Endothelial cell of umbilical vein (primary cell): ENCODE results near the gene CCT6A. TPM values are rescaled to one million over a fixed set of nuclear protein-coding genes. Genes with fewer than 3 reads are reported as not detected.
A peak's percentile ranks its signal among the peaks of the same experiment; 100 is the strongest.

Source experiments
- Bru-seq: library from RNA; stranded (reverse); fragments of 400-500 nt; gene quantifications from one replicate; lab custom pipeline; 2021; lab: Mats Ljungman, UMichigan
- BruChase-seq, 2 experiments: library from RNA; stranded (reverse); fragments of 400-500 nt; gene quantifications; one replicate each; lab custom pipeline; 2021; lab: Mats Ljungman, UMichigan
- BruUV-seq: library from RNA; stranded (reverse); fragments of 400-500 nt; replicated peaks from 2 replicates; lab custom pipeline; 2021; lab: Mats Ljungman, UMichigan
- CTCF ChIA-PET: fragments of 300-600, 350-600 bp; sonication (Branson Sonifier 250); formaldehyde crosslinking; loops from one replicate; lab custom pipeline; 2021; ENCODE audit warnings: antibody characterized with exemption, inconsistent platforms; lab: Charles Lee
- POLR2A ChIA-PET: fragments of 300-600, 350-600 bp; sonication (Branson Sonifier 250); formaldehyde crosslinking; loops from one replicate; lab custom pipeline; 2021; ENCODE audit warnings: antibody characterized with exemption, inconsistent platforms; lab: Charles Lee
- DNase-seq: peaks from one replicate; pipeline ENCODE4 v3.0.0-alpha.2; 2011; ENCODE audit warnings: low read depth, low spot score
- FAIRE-seq: peaks from 2 replicates; lab custom pipeline; 2011; peaks lifted over from hg19 to GRCh38; lab: Jason Lieb, UNC
- H2AFZ ChIP-seq: 2 replicates; pipeline ENCODE4 v1.6.0; 2012; ENCODE audit warnings: low read depth, low read length, control low read depth, inconsistent platforms
- H3K27ac ChIP-seq: 2 replicates; pipeline ENCODE4 v1.5.1; 2011; ENCODE audit warnings: low read depth, mild to moderate bottlenecking, control low read depth, low read length, moderate library complexity; ENCODE audit not compliant: insufficient read depth
- H3K27me3 ChIP-seq, 2 experiments: 2 replicates each; pipeline versions ENCODE4 v1.6.0 to v1.6.1; 2011; ENCODE audit warnings: low read length in 2 of 2, mixed read lengths in 1 of 2; ENCODE audit not compliant: control insufficient read depth in 2 of 2, insufficient read depth in 2 of 2
- H3K36me3 ChIP-seq, 2 experiments: 2 replicates in 1 of 2; 3 replicates in 1 of 2; pipeline ENCODE4 v1.5.1; 2011; ENCODE audit warnings: low read length in 2 of 2, mild to moderate bottlenecking in 1 of 2, moderate library complexity in 1 of 2; ENCODE audit not compliant: control insufficient read depth in 2 of 2, insufficient read depth in 2 of 2; ENCODE audit errors: extremely low read depth in 1 of 2
- H3K4me1 ChIP-seq: 3 replicates; pipeline ENCODE4 v1.5.1; 2011; ENCODE audit warnings: mild to moderate bottlenecking, low read length; ENCODE audit not compliant: control insufficient read depth, insufficient read depth; ENCODE audit errors: extremely low read depth
- H3K4me2 ChIP-seq: 2 replicates; pipeline ENCODE4 v1.6.1; 2011; ENCODE audit warnings: low read length, control low read depth, mixed read lengths; ENCODE audit not compliant: insufficient read depth
- H3K4me3 ChIP-seq, 3 experiments: fragments of 200-600 bp in 1 of 3; sonication (generic), shearing (Covaris generic) in 1 of 3; replicated peaks in 1 of 3; 2 replicates each; pipeline ENCODE4 v1.5.1; 2011 to 2016; ENCODE audit warnings: control low read depth in 3 of 3, low read length in 3 of 3, mild to moderate bottlenecking in 2 of 3, inconsistent platforms in 1 of 3, low read depth in 1 of 3, moderate library complexity in 1 of 3; ENCODE audit not compliant: insufficient read depth in 1 of 3
- H3K79me2 ChIP-seq: 2 replicates; pipeline ENCODE4 v1.6.0; 2012; ENCODE audit warnings: low read length, inconsistent platforms; ENCODE audit not compliant: control insufficient read depth, insufficient read depth
- H3K9ac ChIP-seq: replicated peaks from 2 replicates; pipeline ENCODE3; 2011; ENCODE audit warnings: low read length, control low read depth; ENCODE audit not compliant: insufficient read depth; ENCODE audit errors: extremely low read depth
- H3K9me1 ChIP-seq: replicated peaks from 3 replicates; pipeline ENCODE4 v1.6.0; 2011; ENCODE audit warnings: mild to moderate bottlenecking, low read length; ENCODE audit not compliant: control insufficient read depth, insufficient read depth; ENCODE audit errors: extremely low read depth
- H3K9me3 ChIP-seq: replicated peaks from 2 replicates; pipeline ENCODE4 v1.5.1; 2012; ENCODE audit warnings: low read length, inconsistent platforms; ENCODE audit not compliant: control insufficient read depth, insufficient read depth
- H4K20me1 ChIP-seq: replicated peaks from 2 replicates; pipeline ENCODE3; 2011; ENCODE audit warnings: mild to moderate bottlenecking, low read length; ENCODE audit not compliant: control insufficient read depth, insufficient read depth; ENCODE audit errors: extremely low read depth
- GATA2 ChIP-seq: IDR thresholded peaks from 2 replicates; pipeline ENCODE4 v1.7.0; 2011; ENCODE audit warnings: low read depth, mild to moderate bottlenecking, moderate library complexity, mixed read lengths, low read length; ENCODE audit not compliant: insufficient read length, insufficient read depth
- JUN ChIP-seq: IDR thresholded peaks from 2 replicates; pipeline ENCODE4 v1.6.1; 2011; ENCODE audit warnings: borderline replicate concordance, low read depth; ENCODE audit not compliant: insufficient read length, insufficient read depth
- MYC ChIP-seq: IDR thresholded peaks from one replicate; pipeline ENCODE4 v1.6.1; 2011; ENCODE audit warnings: mild to moderate bottlenecking, low read depth, low read length
- POLR2A ChIP-seq: IDR thresholded peaks from 2 replicates; pipeline ENCODE4 v1.6.1; 2012; ENCODE audit warnings: low read depth, mild to moderate bottlenecking, control low read depth, low read length
- POLR2AphosphoS5 ChIP-seq: IDR thresholded peaks from 2 replicates; pipeline ENCODE4 v1.6.1; 2012; ENCODE audit warnings: low read depth, mild to moderate bottlenecking, control low read depth, low read length, moderate library complexity; ENCODE audit not compliant: insufficient read depth
- dilution Hi-C: fragments of 300-500 bp; cut with MboI; formaldehyde crosslinking; loops from one replicate; pipeline ENCODE4 v1.15.0; 2019; ENCODE audit warnings: low sequenced_read_pairs; ENCODE audit not compliant: extremely low pct_ligation_motif_present
- intact Hi-C: fragments of 100-400 bp; cut with micrococcal nuclease; formaldehyde crosslinking; loops from one replicate; pipeline ENCODE4 v1.10.0; 2022
- long read RNA-seq: library from polyadenylated mRNA; stranded (forward); transcript quantifications from one replicate; pipeline ENCODE4 v2.0.0, GENCODE V29; 2021
- polyA minus RNA-seq, 3 experiments: library from RNA; depleted of rRNA, polyadenylated mRNA; stranded (reverse); fragments of >200 nt; gene quantifications; 1 replicate in 1 of 3; 2 replicates in 2 of 3; pipeline ENCODE4 v1.2.3, GENCODE V29; 2011
- polyA plus RNA-seq, 4 experiments: library from polyadenylated mRNA; depleted of rRNA in 3 of 4; stranded (reverse) in 3 of 4; unstranded in 1 of 4; fragments of >200 nt; gene quantifications; 2 replicates each; pipeline versions ENCODE4 v1.2.1 to v1.2.3, GENCODE V29; 2011 to 2012; ENCODE audit warnings: missing spikeins in 1 of 4
- total RNA-seq: library from RNA; stranded (reverse); gene quantifications from 2 replicates; pipeline ENCODE4 v1.2.3, GENCODE V29; 2021
- TF ChIP-seq, protein P1 (sequence below): IDR thresholded peaks from 2 replicates; pipeline ENCODE4 v1.6.1; 2011; ENCODE audit not compliant: insufficient read depth, insufficient read length

The CCT6A gene
- 210 and 221 TPM in 2 replicates for total RNA-seq
- 119 and 152 TPM in 2 replicates for polyA plus RNA-seq
- polyA plus RNA-seq (2011; cell fraction: cytosol; rRNA removed) = 216 and 226 TPM in 2 replicates
- polyA plus RNA-seq (2011; cell fraction: nucleus; rRNA removed) = 167 and 257 TPM in 2 replicates
- 181 and 289 TPM in 2 replicates for polyA plus RNA-seq (2012)
- polyA minus RNA-seq = 149 and 154 TPM in 2 replicates
- polyA minus RNA-seq (2011; cell fraction: cytosol; rRNA and poly(A)+ RNA removed) = 143 TPM
- polyA minus RNA-seq (2011; cell fraction: nucleus; rRNA and poly(A)+ RNA removed) = 80.0 and 93.9 TPM in 2 replicates
- Bru-seq, nascent RNA = percentile 98 among the genes with signal in this experiment
- percentile 99 among the genes with signal in this experiment for BruChase-seq, experiment 1, labeled RNA remaining after a 6-hour chase
- percentile 99 among the genes with signal in this experiment for BruChase-seq, experiment 2, labeled RNA remaining after a 2-hour chase
- long read RNA-seq, transcript CCT6A-202 (13 exons, 2,529 nt) = minor isoform, 23 of 928 reads
- long read RNA-seq, transcript CCT6A-201 (14 exons, 2,719 nt) = major isoform, 816 of 928 reads
- long read RNA-seq, transcript CCT6A-204 (2 exons, 745 nt) = minor isoform, 10 of 928 reads
- long read RNA-seq, partial matches to known transcripts = 29 of 928 reads
- long read RNA-seq, other reads (novel, unspliced or antisense) = 49 of 928 reads

GRCh38 chr7:56051339-56052191 lies at the start of gene CCT6A, which contains the start of gene PSPH:
Gene CCT6A, plus strand, starts transcription at chr7:56051765. Its CDS starts 84 bp downstream, at chr7:56051849.
Gene PSPH, minus strand, starts transcription at chr7:56051444. Its CDS starts 30,232 bp downstream, at chr7:56021212.
- Histone ChIP-seq H3K79me2 (peaks cover 54% of the 10 kb centered on the region), H2AFZ (peak within 1 kb of the TSS; percentile 30), H3K4me2 (peak within 1 kb of the TSS; percentile 100), H3K36me3 (peaks cover 8 to 11% of the 10 kb centered on the region in 2 experiments), H3K27ac (peak within 1 kb of the TSS; percentile 83), H4K20me1 (no peaks in the 10 kb centered on the region), H3K9ac (peak within 1 kb of the TSS; percentile 98), H3K9me3 (no peaks in the 10 kb centered on the region), H3K27me3 (no peaks in the 10 kb centered on the region), H3K4me1 (peaks cover 45% of the 10 kb centered on the region), H3K4me3 (peak within 1 kb of the TSS; percentile 86 to 99 (median 88)), H3K9me1 (no peaks in the 10 kb centered on the region)
- peak; percentile 99 for DNase-seq
- TSS peak; percentile 30 for BruUV-seq
- TF ChIP-seq, protein P1, sequence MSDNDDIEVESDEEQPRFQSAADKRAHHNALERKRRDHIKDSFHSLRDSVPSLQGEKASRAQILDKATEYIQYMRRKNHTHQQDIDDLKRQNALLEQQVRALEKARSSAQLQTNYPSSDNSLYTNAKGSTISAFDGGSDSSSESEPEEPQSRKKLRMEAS = no peak
- TF ChIP-seq JUN (no peak), MYC (peak; percentile 42), POLR2AphosphoS5 (peak; percentile 90), POLR2A (peak; percentile 88), GATA2 (no peak)
- dilution Hi-C loops = no loop called here
- peak; percentile 96 for FAIRE-seq
- ChIA-PET CTCF (interaction anchor here (0.9 to 2.5 kb wide), 13 partner anchors 9 to 410 kb away, joined by 3 to 17 read pairs (median 5); partner anchors contain the start of gene NIPSNAP2), POLR2A (interaction anchor here (0.6 to 1.9 kb wide), 9 partner anchors 8 to 86 kb away, joined by 3 to 27 read pairs (median 7); partner anchors contain the start of genes CHCHD2 and SUMF2)
- intact Hi-C loops = loop anchor here (1.0 to 5.0 kb wide), 6 partner anchors 13 to 684 kb away; partner anchors contain the start of genes LANCL2, NIPSNAP2 and SUMF2
